EL (cell line): ENCODE results near the gene FEV.

Experiments
- DNase-seq: peaks from one replicate; pipeline ENCODE4 v3.0.0-alpha.2; 2016

The FEV gene

DNA sequence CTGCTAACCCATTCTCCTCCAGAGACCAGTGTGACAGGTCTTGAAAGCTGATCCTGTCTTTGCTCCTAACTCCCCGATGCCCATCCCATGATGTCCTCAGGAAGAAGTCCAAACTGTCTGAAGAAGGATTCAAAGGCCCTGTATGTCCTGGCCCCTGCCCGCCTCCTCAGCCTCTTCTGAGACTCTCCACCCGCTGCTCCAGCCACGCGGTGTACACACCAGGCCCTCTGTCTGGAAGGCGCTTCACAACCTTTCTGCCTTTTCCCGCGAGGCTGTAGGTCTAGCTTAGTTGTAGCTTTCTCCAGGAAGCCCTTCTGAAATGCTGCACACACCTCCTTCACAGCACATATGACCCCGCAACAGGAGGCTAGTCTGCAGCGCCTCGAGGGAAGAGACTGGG, 31.7 kb upstream of the FEV start:
- DNase-seq, result no peak

DNA sequence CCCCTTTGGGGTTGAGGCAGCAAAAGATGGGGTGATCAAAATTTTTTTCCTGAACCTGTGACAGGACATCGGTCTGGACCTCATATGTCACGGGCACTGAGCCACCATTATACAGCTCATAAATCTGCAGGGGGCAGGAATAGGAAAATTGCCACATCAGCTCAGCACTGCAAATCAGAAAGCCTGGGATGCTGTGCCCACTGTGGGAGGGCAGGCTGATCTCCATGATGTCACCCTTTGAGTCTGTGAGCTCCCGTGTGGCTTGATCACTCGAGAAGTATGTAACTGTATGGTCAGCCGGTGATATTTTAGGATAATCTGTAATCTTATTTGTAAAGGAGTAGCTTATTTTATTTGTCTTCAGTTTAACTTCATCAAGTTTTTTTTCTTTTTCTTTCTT, 25.9 kb upstream of the FEV start:
- DNase-seq, result no peak

DNA sequence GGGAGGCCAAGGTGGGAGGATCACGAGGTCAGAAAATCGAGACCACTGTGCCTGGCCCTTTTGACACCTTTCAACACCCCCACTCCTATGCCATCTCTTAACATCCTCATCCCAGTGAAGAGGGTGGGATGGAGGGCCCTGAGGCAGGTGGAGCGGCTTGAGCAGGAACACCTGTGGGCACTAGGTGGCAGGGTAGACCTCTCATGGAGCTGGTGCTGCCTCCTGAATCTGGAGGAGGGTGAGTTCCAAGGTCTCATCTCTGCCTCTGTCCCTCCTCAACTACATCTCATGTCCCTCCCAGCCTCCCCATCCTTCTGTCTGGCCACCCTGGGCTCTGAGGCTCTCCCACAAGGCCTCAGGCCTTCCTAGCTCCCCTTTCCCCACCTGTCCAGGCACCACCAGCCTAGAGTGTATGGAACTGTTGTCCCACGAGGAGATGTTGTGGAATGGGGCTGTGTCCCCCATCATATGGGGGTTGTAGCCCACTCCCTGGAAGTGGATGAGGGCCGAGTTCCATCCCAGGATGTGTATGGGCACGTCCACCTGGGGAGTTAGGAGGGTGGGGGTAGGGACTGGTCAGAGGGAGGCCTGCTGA, 25.3 kb upstream of the FEV start:
- no peak for DNase-seq

DNA sequence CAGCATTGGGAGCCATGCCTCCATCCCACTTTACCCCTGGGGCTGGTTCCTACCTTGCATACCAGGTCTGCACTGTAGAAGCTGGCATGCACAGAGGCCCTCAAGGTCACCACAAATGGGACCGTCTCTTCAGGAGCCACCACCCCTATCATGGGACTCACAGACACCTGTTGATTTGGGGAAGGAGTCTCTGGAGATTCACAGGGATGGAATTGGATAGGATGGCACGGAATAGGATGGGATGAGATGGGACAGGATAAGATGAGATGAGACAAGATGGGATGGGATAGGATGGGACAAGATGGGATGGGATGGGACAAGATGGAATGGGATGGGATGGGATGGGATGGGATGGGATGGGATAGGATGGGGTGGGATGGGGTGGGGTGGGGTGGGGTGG, 24.3 kb upstream of the FEV start:
- DNase-seq, result no peak

DNA sequence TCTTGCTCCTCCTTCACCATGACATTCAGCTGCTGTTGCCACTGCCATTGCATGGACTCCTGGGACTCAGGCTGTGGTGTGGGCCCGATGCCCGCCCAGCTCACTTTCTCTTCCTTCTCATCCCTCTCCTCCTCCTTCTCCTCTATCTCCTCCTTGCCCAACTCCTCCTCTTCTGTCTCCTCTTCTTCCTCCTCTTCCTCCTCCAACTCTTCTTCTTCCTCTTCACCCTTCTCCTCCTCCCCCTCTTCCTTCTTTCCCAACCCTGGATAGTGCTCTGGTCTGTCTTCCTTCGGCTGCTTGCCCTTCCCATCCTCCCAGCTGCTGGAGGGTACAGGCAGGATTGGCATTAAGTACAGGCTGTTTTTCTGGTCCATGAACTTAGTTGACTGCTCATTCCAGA, 19.0 kb upstream of the FEV start:
- no peak for DNase-seq

DNA sequence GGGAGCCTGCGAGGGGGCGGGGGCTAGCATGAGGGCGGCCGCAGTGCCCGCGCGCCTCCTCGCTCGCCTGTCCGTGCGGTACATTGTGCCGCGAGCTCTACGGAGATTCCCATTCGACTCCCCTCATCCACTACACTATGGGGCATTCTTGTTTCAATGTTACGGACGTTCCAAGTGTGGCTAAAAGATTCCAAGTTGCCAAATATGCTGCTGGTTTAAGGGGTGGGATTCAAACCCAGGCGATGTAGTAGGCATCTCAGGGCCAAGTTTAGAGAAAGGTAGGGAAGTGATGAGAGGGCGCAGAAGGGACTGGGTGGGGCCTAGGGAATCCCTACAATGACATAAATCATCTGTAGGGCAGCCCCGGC, 18.3 kb upstream of the FEV start:
- no peak for DNase-seq

DNA sequence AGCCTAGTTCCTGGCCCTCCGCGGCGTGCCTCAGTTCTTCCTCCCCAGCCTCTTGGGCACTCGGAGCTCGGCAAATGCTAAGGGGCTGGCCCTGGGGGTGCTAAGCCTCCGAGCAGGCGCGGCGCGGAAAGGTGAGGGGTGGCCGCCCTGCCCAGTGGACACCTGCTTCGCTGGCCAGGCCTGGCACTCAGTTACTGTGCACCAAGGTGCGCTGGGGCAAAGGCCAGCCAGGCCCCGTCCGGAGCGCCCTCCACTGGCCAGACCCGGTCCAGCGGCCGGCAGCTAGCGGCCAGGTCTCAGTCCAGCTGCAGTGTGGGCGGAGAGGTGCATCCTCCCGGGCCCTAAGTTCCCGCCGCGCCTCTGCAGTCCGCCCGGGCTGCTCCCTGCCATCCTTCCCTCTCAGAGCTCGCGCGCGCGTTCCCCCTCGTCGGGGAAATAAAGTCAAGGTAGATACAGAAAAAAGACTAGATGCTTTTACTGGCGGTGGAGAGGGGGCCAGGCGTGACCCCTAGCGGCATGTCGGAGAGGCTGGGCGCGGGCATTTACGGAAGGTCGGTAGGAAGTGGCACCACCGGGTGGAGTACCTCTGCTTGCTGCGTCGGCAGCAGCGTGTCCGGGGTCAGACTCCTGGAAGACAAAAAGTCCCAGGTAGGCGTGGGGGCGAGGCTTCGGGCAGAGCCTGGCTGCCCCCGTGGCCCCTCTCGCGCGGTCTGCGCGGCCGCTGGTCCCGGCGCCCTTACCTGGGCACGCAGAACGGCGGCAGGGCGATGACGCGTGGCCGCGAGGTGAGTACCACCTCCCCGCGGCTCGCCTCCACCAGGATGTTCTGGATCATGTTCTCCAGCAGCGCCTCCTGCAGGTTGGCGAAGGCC, 17.6 kb upstream of the FEV start:
- peak; percentile 26 for DNase-seq

DNA sequence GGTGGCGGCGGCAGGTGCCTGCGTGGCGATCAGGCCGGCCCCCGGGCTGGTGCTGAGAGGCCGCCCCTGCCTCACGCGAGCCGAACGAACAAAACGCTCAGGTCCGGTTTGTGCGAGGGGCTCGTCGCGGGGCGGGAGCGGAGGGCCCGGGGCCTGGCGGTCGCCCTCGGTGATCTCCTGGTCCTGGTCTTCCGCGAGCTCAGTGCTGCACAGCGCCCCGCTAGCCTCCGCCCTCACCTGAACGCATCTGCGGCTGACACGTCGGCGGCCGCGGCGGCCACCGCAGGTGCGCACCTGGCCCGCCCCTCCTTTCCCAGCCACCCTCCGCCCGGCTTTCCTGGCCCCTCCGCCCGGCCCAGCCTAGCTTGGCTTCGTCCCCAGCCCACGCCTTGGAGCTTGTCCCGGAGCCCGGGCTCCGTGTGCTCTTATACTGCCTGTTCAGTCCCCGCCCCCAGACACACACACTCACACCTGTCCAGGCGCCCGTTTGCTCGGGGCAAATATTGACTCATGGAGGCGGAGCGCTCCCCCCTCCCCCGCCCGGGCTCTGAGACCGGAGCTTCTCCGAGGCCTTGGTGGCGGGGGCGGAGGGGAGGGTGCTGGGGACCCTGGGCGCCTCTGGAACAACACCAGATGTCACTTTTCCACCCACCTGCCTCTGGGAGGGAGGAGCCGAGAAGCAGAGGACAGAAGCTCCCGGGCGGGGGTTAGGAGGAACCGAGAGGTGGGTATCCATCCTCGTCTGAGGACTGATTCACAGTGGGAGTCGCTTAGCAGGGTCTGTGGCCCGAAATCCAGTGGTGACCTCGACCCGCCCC, 16.8 kb upstream of the FEV start:
- DNase-seq, result no peak

DNA sequence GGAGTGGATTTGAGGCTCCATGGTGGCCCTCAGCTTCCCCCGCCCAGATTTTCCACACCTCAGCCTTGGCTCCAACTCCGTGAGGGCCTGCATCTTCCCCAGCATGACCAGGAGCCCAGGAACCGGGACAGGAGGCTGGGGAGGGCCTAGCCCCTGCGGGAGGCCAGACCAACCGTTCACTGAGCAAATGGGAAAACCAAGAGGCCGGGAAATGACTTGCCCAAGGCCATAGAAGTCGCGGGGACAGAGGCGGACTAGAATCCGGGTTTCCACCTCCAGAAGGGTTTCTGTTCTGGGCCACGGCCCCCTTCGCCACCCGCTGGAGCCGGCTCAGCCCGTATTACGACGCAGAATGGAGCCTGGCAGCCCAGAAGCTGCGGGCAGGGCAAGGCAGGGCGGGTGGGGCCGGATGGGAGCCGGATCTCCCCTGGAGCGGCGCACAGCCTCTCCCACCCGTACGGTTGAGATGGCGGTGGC, 16.2 kb upstream of the FEV start:
- no peak for DNase-seq

DNA sequence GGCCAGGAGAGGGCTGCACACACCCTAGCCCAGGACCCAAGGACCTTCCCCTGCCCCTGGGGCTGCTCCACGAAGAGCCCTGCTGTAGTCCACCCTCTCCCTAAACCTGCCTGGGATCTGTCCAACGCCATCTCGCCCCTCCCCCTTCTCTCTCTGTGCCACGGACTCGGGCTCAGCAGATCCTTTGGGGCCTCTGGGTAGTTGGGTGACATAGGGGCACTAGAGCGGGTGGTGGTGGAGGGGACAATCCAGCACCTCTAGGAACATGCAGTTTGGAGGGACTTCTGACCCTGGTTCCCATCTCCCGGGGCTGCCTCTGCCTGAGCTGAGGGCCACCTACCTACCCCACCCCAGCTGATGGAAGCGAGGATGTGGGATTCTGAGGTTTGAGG, 15.6 kb upstream of the FEV start:
- DNase-seq, result no peak

DNA sequence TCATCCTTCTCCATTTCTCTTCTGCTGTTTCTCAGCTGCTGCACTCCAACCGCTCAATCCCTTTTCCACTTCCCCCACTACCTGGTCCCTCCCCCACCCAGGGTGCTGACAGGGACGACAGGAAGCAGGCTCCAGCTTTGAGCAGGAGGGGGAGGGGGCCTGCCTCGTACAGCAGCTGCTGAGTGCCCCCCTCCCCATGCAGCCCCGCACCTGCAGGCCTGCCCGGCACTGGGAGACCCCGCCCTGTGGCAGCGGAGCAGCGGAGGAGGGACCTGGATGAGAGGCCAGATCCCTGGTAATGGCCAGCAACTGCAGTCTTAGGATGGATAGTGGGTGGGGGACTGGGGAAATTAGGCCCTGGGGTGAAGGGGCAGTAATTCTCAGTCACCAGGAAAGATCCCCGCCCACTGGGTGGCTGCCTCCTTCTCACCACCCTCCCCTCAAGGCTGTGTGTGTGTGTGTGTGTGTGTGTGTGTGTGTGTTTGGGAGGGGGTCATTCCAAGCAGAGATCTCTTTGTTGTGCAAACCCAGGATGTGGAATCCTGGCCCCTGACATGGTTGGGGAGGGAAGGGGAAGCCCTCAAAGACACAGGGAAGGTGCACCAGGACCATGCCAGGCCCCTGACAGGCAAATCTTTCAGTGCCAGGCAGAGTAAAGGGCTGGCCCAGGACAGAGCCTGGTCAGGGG, 15.0 kb upstream of the FEV start:
- no peak for DNase-seq

DNA sequence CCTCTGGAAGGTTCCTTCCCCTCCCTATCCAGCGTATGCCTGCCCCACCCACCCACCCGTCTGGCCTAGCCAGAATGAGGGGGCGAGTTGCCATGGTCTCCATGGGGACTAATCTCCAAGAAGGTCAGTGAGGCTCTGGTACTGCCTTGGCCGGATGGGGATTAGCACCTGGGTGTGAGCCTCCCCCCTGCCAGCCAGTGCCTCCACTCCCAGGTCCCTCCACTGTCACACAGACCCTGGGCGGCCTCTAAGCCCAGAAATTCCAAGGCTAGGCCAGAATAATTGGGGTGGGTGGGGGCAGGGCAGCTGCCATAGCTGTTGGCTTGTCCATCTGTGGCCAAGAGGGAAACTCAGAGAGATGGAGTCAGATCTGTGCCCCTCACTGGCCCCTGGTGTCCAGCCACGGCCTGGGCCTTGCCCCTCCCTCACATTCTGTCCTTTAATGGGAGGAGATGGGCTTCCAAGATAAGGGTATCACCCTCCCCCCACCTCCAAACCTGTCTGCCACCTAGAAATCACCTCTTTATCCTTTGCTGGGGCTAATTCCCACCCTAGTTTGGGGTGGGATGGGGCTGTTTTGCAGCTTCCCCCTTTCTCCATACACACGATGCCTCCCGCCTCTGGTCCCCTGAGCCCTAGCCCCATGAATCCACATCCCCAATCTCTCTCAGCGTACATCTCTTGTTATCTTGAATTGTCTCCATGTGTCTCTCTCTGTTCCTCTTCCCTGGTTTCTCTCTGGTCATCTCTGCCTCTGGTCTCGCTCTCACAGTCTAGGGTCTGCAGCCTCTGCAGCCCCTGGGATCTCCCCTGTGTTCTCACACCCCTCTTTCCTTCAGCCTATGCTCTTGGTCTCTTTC, 14.3 kb upstream of the FEV start:
- no peak for DNase-seq

DNA sequence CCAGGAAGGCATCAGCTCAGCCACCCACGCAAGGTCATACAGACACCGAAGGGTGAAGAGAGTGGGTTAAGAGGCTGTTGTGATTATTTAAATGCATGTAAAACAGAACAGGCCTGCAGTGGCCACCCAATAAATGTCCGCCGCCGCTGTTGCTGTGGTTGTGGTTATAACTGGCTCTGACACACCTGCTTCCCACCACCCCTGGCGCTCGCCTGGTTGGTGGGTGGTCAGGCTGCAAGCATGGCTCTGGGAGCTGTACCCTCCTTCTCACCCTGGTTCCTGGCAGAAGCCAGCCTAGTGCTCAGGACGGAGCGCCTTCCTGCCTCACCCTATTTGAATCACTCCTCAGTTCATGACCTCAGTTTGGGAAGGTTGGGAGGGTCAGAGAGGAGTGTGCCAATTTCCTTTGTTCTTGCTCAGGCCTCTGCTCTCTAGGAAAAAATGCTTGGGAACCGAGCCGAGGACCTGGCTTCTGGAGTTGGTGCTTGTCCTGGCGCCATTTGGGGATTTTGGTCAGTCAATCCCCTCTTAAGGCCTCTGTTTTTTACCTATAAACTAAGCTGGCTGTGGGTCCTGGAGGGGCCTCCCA, 13.5 kb upstream of the FEV start:
- no peak for DNase-seq

DNA sequence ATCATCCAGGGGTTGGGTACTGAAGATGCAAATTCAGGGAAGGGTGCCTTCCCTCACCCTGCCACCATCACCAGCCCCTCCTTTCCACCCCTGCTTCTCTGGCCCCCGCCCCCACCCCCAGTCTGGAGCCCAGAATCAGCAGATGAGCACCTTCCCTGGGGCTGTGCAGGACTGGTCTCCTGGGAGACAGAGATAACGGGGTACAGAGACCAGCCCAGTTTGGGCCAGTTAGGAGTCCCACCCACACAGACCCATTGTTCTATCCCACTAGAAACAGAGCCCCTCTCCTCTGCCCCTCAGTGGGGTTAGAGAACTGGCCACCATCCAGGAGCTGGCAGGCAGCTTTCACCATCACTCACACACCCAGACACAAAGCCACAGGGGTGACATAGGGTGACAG, 12.7 kb upstream of the FEV start:
- no peak for DNase-seq

DNA sequence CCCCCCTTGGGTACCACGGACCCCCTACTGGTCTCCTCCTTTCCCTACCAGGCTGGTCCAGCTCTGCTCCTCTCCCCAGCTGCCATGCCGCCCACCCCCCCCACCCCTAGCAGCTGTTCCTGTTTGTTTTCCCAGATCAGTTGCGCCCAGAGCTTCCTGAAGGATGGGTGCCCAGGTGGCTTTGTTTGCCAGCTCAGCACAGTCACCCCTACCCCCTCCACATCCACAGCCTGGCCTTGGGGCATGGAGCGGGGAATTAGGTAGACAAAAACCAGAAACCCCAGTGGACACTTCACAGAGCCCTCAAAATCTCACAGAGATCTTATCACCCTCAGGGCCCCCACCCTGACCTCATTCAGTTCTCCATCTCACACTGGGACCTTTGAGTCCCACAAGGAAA, 12.0 kb upstream of the FEV start:
- no peak for DNase-seq

DNA sequence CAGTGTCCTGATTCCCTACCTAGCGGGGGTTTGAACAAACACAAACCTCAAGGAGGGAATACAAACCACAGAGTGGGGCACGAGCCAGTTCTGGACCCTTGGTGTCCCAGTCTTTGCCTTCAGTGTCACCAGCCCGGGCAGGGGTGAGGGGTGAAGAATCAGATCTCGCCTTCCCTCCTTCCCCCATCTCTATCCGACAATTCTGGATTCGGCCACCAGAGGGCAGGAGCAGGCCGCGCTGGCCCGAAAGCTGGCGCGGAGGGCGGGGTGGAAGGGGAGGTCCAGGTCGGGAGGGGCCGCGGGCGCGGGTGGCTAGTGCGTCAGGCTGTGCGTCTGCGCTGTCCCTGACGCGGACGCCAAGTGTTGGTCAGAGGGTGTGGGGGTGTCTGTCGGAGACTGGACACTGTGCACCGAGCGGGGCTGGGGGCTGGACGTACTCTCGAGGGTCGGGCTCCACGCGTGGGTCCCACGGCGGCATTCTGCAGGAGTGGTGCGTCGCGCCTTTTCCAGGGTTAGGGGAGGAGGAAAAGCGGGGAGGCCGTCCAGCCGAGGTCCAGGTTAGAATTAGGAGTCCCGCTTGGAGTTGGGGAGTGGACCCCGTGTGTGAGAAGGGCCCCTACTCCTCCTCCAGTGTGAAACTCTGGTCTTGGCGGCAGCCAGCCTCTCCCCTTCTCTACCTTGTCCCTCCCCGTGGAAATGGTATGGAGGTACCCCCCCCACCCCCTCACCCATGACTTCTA, 11.2 kb upstream of the FEV start:
- DNase-seq, result peak; percentile 77

DNA sequence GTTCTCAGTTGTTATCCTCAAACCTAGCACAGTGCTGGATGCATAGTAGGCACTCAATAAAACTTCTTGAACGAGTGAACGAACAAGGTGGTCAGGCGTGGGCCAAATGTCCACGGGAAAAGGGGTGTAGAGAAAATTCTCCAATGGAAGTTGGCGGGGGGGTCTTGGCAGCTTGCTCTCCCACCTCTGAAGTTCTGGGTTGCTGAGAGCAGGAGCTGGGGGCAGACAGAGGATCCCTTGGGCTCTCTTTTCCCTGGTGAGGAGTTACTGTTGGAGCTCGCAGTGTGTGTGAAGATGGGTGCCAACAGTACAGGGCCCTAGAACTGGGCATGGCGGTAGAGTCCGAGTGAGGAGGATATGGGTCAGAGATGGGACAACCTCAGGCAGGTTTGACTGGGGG, 10.6 kb upstream of the FEV start:
- no peak for DNase-seq

DNA sequence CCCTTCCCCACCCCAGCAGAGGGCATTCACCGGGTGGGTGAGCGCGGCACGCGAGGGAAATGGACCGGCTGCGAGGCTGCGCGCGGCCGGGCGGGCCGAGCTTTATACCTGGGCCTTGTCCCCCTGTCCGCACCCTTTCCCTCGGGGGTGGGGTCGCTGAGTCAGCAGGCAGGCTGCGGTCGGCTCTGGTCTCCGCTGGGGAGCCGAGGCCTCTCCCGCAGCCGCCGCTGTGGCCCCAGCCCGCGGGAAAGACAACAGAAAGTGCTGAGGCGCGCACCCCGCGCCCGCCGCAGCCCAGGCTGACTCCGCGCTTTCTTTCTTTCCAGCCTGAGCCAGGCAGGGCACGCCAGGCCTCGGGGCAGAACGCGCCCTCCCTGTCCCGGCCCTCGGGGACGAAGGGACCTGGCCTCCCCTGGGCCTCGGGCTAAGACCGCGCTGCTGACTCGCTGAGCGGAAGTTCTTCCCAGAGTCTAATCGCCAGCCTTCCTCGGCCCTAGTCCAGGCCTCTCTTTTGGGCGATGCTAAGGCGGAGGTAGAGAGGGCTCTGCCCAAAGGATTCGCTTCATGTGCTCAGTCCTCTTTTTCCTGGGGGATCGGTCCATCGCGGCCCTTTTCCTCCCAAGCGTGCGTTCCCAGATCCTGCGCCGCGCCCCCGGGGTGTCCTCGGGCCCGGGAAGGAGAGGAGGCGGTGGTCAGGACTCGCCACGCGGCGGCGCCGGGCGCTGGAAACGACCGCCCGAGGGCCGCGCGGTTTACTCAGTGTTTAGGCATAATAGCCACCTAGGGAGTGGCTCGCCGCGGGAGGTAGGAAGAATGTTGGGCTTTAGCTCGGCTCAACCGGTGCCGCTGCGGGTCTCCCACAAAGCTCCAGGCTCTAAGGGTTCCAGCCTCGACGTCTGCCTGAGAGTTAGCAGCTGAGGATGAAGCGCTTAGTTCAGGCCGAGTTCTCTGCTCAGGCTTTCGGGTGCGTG, 8.6 kb upstream of the FEV start, which contains the start of gene CRYBA2:
CRYBA2 (minus strand) TSS at position 78 of the 971 bp plus-strand sequence. CDS start 246 bp downstream, outside the sequence.
- peak; percentile 41 for DNase-seq

DNA sequence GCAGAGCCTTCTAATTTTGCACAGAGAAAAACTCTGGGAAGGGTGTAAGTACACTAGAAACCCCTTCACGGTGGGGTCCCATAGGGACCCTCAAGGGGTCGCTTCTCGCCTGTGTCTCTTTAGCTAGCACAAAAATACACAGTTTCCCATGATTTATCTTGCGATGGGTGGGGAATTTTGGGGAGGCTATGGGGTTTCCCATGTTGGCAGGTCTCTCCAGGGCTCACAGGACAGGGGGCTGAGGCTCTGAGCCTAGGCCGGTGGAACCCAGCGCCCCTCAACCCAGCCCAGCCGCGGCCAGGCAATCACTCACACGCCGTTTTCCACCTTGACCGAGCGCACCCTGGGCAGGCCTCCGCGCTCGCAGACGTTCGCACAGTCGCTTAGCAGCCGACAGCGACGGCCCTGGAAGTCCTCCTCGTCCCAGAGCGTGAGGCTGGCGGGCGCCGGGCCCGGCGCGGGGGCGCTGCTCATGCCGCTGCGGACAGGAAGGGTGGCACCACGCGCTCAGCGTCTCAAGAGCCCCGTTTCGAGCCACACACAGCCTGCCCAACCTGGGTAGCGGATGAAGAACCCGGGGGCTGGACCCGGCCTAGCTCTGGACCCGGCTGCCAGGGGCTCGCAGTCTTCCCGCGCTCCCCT, 7.8 kb upstream of the FEV start:
- DNase-seq, result no peak
